ENCODE measurements around the gene IQSEC1.

The IQSEC1 gene

DNA sequence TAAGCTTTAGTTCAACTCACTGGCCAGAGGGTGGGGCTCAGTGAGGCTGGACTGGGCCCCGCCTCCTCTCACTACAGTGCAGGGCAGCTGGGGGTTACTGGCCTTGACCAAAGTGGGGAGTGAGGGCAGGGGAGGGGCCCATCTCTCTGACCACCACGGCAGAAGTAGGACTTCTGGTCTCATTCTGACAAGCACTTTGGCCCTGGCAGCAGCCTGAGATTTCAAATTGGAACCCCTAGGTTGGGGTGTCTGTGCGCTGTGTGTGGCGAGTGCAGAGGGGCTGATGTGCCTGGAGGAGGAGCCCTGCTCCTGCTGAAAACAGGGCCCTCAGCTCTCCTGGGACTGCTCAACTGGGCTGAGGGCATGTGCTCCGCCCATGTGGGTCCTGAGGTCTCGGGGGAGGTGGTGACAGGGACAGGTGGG lies 171.6 kb downstream of the IQSEC1 start:
- Histone ChIP-seq H3K4me3 (no peak overlapping the region), H4K20me1 (peaks cover 40 to 97% (median 69%) of the 10 kb centered on the region in 11 experiments; a peak in 21 of 22 replicates), H3K27me3 (no peaks in the 10 kb centered on the region), H3K36me3 (peaks cover 41 to 89% (median 65%) of the 10 kb centered on the region in 11 experiments), H3K27ac (peak overlapping the region in 2 of 11 experiments; percentile 56 to 62; a peak in 2 of 22 replicates), H3K4me1 (peaks cover 49 to 72% (median 60%) of the 10 kb centered on the region in 10 experiments), H3K9ac (peak overlapping the region in 7 of 11 experiments; percentile 4 to 56 (median 27); a peak in 7 of 22 replicates), H3K9me3 (replicated peaks in 1 of 11) (no peaks in the 10 kb centered on the region), H3K4me2 (peak overlapping the region; percentile 66 to 98 (median 82); a peak in 21 of 22 replicates)
- TF ChIP-seq Cebpa-rat (IDR thresholded peaks at IDR 0.05), result no peak

DNA sequence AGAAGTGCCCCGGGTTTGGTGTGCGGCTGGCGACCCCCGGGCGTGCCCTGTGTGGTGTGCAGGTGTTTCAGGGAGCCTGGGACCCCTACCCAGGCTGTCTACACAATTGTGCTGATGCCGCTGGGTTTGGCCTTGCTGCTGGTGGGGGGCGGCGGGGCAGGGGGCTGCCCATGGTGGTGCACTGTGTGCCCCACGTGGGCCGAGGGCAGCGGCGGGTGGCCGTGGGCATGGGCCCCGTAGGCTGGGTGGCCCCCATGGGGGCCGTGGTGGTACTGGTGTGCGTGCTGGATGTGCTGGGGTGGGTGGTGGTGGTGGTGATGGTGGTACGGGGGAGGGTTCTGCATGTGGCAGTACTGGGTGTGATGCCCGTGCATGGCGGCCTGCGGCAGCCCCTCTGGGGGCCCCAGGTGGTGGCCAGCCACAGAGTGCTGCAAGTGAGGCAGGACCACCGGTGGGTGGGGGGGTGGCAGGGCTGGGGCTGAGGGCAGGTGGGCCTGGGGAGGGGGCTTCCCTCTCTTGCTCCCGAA lies 172.3 kb downstream of the IQSEC1 start:
- H4K20me1 ChIP-seq, result peaks cover 40 to 97% (median 63%) of the 10 kb centered on the region in 11 experiments; a peak in 21 of 22 replicates
- TF ChIP-seq Cebpa-rat (IDR thresholded peaks at IDR 0.05), result no peak
- no peak overlapping the region for H3K4me3 ChIP-seq
- H3K9ac ChIP-seq, result no peak overlapping the region
- H3K36me3 ChIP-seq, result peaks cover 34 to 82% (median 58%) of the 10 kb centered on the region in 11 experiments
- H3K4me1 ChIP-seq, result peaks cover 44 to 72% (median 59%) of the 10 kb centered on the region in 10 experiments
- H3K27ac ChIP-seq, result no peak overlapping the region
- no peaks in the 10 kb centered on the region for H3K27me3 ChIP-seq
- peak overlapping the region in 2 of 11 experiments; percentile 81 to 98; a peak in 2 of 22 replicates for H3K4me2 ChIP-seq
- H3K9me3 ChIP-seq (replicated peaks in 1 of 11), result no peaks in the 10 kb centered on the region

DNA sequence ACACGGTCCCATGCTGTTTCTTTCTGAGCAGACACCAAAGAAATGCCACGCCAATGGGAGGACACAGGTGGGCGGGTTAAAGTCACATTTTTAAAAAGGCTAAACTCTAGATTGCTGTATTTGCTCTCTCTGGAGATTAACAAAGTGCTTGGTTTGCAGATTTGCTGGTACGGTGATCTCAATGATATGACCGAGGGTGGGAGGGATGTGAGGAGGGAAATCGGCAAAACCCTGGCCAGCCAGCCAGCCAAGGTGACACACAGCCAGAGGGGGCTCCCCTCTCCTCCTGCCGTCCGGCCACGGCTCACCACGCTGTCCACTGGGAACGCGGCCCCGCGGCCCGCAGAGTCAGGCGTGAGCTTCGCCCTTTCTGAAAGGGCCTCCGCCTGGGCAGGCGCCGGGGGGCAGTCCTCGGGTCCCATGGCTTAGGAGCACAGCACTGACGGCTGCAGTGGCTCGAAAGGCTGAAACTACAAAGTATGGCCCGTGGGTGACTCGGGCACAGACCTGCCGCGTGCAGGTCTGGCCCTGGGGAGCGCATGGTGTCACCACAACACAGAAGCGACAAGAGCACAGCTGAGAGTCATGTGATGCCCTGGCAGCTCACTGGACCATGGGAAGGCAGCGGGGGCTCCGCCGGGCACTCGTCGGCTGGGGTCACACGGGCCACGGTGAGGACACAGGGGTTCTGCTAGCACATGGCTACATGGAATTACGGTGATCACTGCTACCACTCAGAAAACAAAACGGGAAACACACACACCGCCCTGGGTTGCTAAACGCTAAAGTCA lies 174.1 kb downstream of the IQSEC1 start:
- H3K4me2 ChIP-seq, result peak overlapping the region in 3 of 11 experiments; percentile 2 to 28 (median 23); a peak in 3 of 22 replicates
- H3K27ac ChIP-seq, result peak overlapping the region in 1 of 11 experiments; percentile 4; a peak in 1 of 22 replicates
- no peaks in the 10 kb centered on the region for H3K9me3 ChIP-seq (replicated peaks in 1 of 11)
- no peak overlapping the region for H3K4me3 ChIP-seq
- peaks cover 25 to 88% (median 56%) of the 10 kb centered on the region in 11 experiments; a peak in 21 of 22 replicates for H4K20me1 ChIP-seq
- no peaks in the 10 kb centered on the region for H3K27me3 ChIP-seq
- H3K4me1 ChIP-seq, result peaks cover 26 to 71% (median 57%) of the 10 kb centered on the region in 10 experiments
- TF ChIP-seq Cebpa-rat (IDR thresholded peaks at IDR 0.05), result no peak
- peaks cover 27 to 65% (median 41%) of the 10 kb centered on the region in 11 experiments for H3K36me3 ChIP-seq
- peak overlapping the region in 1 of 11 experiments; percentile 2; a peak in 3 of 22 replicates for H3K9ac ChIP-seq

DNA sequence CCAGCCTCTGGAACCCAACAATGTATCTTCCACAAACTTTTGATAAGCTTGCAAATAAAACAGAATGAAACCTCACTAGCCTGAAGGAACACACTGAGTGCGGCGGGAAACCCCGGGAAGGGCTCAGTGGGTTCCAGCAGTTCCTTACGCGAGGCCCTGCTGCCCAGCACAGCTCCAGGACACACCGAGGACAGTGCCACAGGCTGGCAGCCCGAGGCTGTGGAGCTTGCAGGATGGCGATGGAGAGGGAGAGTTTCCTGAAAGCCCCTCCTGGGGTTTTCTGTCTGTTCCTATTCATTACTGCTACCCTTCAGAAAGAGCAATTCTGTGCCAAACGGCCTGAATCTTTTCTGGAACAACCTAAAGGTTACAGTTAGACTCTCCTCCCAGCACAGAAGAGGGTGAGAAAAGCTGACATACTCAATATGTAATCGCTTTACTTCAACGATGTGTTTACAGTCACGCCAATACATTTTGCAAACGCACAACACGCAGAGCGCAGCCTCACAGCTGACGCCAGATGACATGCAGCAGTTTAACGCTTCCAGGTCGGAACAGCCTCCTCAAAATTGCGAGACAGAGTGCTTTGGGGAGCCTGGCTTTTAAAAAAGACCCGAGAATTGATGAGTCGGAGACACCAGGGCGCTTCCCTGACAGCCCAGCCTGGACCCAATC lies 174.8 kb downstream of the IQSEC1 start:
- Histone ChIP-seq H3K9me3 (replicated peaks in 1 of 11) (no peaks in the 10 kb centered on the region), H3K36me3 (peaks cover 27 to 60% (median 41%) of the 10 kb centered on the region in 11 experiments), H4K20me1 (peaks cover 18 to 82% (median 51%) of the 10 kb centered on the region in 11 experiments; a peak in 21 of 22 replicates), H3K4me2 (no peak overlapping the region), H3K4me1 (peaks cover 18 to 65% (median 49%) of the 10 kb centered on the region in 10 experiments), H3K9ac (peak overlapping the region in 1 of 11 experiments; percentile 18; a peak in 2 of 22 replicates), H3K4me3 (no peak overlapping the region), H3K27ac (no peak overlapping the region), H3K27me3 (no peaks in the 10 kb centered on the region)
- TF ChIP-seq Cebpa-rat (IDR thresholded peaks at IDR 0.05), result no peak

DNA sequence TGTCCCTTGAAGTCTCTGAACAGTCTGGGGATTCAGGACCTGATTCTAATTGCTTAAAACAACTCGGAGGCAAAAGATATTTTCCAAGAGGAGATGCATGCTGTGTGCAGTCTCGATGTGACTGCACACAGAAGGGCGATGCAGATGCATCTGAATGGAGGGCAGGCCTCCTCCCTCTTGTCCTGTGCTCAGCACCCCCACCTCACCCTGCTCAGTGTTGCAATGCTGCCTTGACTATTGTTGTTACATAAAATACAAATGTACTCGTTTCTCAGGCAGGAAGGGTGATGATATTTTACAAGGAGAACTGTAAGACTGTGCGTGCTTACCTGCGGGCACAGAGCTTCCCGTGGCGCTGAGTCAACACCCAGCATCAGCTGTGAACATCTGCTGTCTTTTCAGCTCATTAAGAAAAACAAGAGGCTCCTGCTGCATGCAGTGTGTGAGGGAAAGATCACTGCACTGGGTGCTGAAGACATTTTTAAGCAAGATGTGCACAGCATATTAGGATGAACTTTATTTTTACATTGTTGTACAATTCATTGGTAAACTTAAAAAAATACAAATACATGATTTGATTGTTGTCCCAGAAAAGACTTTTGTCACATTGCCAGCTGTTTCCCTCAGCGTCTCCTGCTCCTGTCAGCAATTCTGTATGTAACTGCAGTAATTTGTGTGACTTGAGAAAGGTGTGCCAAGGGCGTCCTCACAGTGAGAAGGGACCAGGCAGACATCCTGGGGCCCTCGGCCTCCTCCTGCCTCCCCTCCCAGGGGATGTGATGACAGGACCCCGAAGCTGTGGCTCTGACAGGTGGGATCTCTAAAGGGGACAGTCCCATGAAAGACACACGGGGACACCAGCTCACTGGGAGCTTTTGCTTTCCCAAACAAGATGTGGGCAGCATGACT lies 175.6 kb downstream of the IQSEC1 start:
- Histone ChIP-seq H3K9ac (peak overlapping the region in 1 of 11 experiments; percentile 18; a peak in 1 of 22 replicates), H3K27me3 (no peaks in the 10 kb centered on the region), H3K9me3 (replicated peaks in 1 of 11) (no peaks in the 10 kb centered on the region), H3K4me3 (no peak overlapping the region), H4K20me1 (peaks cover 10 to 74% (median 43%) of the 10 kb centered on the region in 11 experiments; a peak in 21 of 22 replicates), H3K4me1 (peaks cover 11 to 57% (median 42%) of the 10 kb centered on the region in 10 experiments), H3K4me2 (no peak overlapping the region), H3K27ac (no peak overlapping the region), H3K36me3 (peaks cover 27 to 60% (median 41%) of the 10 kb centered on the region in 11 experiments)
- no peak for TF ChIP-seq Cebpa-rat (IDR thresholded peaks at IDR 0.05)

DNA sequence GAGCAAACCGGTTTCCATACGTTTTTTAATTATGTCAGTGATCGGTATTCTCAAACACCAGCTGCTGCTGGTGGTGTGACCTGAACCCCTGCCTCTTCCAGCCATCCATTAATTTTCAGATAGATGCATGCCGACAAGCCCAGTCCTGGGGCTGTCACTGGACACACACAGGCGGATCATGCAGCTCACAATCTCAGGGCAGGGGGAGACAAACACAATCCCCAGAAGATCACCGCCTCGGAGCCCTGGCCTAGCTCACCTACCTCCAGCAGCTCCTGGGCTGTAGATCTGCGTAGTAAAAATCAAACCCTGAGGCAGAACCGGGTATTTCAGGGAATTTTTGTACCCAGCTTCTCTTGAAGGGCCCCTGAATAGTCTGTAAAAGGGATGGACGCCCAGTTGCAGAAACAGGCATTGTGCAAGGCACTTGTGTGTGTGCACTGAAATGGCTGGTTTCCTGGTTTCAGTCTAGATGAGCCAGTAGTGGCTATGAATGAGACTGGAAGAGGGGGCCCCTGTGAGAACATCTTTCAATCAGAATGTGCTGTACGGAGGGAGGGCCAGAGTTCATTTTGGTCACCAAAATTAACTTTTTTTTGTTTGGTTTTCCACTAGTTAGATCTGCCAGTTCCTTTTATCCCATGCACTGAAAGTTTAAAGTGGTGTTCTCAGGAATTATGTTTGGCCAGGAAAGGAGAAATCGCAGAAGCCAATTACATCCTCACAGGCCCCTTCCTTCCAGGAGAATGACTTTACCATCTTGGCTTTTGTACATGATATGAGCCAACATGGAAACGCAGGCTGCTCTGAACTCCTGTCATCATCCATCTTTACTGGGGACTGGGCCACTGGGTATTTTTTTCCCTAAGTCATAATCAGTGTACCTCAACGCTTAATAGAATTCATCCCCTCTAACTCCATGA lies 176.9 kb downstream of the IQSEC1 start:
- TF ChIP-seq Cebpa-rat (IDR thresholded peaks at IDR 0.05), result no peak
- Histone ChIP-seq H3K4me1 (peaks cover 7 to 53% (median 37%) of the 10 kb centered on the region in 10 experiments; a peak in 19 of 20 replicates), H3K4me2 (peak overlapping the region in 7 of 11 experiments; percentile 1 to 38 (median 17); a peak in 5 of 22 replicates), H3K27ac (no peak overlapping the region), H3K4me3 (no peak overlapping the region), H3K9ac (no peak overlapping the region), H3K36me3 (peaks cover 27 to 48% (median 41%) of the 10 kb centered on the region in 11 experiments), H3K27me3 (peaks cover 0 to under 1% (median 0%) of the 10 kb centered on the region in 11 experiments; a peak in 1 of 22 replicates), H4K20me1 (peaks cover 0 to 65% (median 30%) of the 10 kb centered on the region in 11 experiments; a peak in 12 of 22 replicates), H3K9me3 (replicated peaks in 1 of 11) (no peaks in the 10 kb centered on the region)

DNA sequence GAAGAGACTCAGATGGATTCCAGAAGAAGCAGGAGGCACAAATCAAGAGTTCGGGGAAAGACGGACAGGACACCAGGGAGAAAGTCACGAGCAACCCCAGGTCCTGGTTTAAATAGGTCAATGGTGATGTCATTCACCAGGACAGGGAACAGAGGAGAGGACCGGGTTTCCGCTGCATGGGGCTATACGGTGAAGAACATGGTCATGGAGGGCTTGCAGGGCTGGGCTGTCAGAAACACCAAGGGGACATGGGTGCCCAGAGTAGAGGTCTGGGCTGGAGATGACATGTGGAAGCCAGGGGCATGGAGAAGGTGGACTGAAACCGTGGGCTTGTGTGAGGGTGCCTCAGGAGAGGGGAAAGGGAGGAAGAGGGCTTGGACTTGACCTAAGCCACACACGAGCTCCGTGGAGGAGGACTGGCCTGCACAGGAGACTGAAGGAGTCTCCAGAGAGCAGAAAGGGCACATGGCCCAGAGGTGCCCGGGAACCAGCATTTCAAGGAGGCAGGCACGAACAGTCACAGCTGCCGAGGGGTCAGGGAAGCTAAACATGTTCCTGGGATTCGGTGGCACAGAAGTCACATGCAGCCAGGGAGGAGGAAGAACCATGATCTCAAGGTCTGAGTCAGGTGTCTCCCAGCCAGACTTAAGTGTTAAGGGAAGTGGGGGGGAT lies 177.7 kb downstream of the IQSEC1 start:
- Histone ChIP-seq H4K20me1 (peaks cover 0 to 57% (median 29%) of the 10 kb centered on the region in 11 experiments; a peak in 12 of 22 replicates), H3K4me3 (no peak overlapping the region), H3K9ac (no peak overlapping the region), H3K4me1 (peaks cover 7 to 52% (median 36%) of the 10 kb centered on the region in 10 experiments; a peak in 19 of 20 replicates), H3K27ac (no peak overlapping the region), H3K9me3 (replicated peaks in 1 of 11) (no peaks in the 10 kb centered on the region), H3K27me3 (peaks cover 0 to 5% (median 4%) of the 10 kb centered on the region in 11 experiments; a peak in 10 of 22 replicates), H3K4me2 (peak overlapping the region in 8 of 11 experiments; percentile 17 to 44 (median 36); a peak in 11 of 22 replicates), H3K36me3 (peaks cover 26 to 40% (median 35%) of the 10 kb centered on the region in 11 experiments)
- no peak for TF ChIP-seq Cebpa-rat (IDR thresholded peaks at IDR 0.05)

Data from BLaER1 treated with 17β-estradiol and CSF1 and Interleukin-3, amounts not matched to agents 10 nM and 100 nM (cell line).